Keratinocyte (primary cell): ENCODE measurements around the gene TEX22. TPM values are rescaled to one million over a fixed set of nuclear protein-coding genes. Genes with fewer than 3 reads are reported as not detected.
A peak's percentile ranks its signal among the peaks of the same experiment; 100 is the strongest.

Source experiments
- DNase-seq: peaks from one replicate; pipeline ENCODE4 v3.0.0-alpha.2; 2011; ENCODE audit warnings: low read depth, missing footprints, low spot score
- FAIRE-seq: peaks from 2 replicates; lab custom pipeline; 2011; peaks lifted over from hg19 to GRCh38; lab: Jason Lieb, UNC
- H2AFZ ChIP-seq: 2 replicates; pipeline ENCODE4 v1.6.0; 2012; ENCODE audit warnings: low read length, control low read depth, inconsistent platforms; ENCODE audit not compliant: control insufficient read depth
- H3K27ac ChIP-seq: 2 replicates; pipeline ENCODE4 v1.5.1; 2011; ENCODE audit warnings: low read length; ENCODE audit not compliant: control insufficient read depth, insufficient read depth
- H3K27me3 ChIP-seq: 3 replicates; pipeline ENCODE4 v1.6.0; 2011; ENCODE audit warnings: low read length; ENCODE audit not compliant: control insufficient read depth, insufficient read depth; ENCODE audit errors: extremely low read depth
- H3K36me3 ChIP-seq, 2 experiments: 2 replicates in 1 of 2; 3 replicates in 1 of 2; pipeline ENCODE4 v1.5.1; 2011; ENCODE audit warnings: low read length in 2 of 2, mild to moderate bottlenecking in 1 of 2; ENCODE audit not compliant: control insufficient read depth in 2 of 2, insufficient read depth in 2 of 2; ENCODE audit errors: extremely low read depth in 1 of 2
- H3K4me1 ChIP-seq: 3 replicates; pipeline ENCODE4 v1.5.1; 2011; ENCODE audit warnings: low read length; ENCODE audit not compliant: control insufficient read depth, insufficient read depth; ENCODE audit errors: extremely low read depth
- H3K4me2 ChIP-seq: 3 replicates; pipeline ENCODE4 v1.6.0; 2011; ENCODE audit warnings: low read depth, low read length; ENCODE audit not compliant: control insufficient read depth, insufficient read depth; ENCODE audit errors: extremely low read depth
- H3K4me3 ChIP-seq, 3 experiments: fragments of 200-600 bp in 1 of 3; sonication (generic) in 1 of 3; 2 replicates in 2 of 3; 3 replicates in 1 of 3; pipeline ENCODE4 v1.5.1; 2011 to 2016; ENCODE audit warnings: low read length in 3 of 3, mild to moderate bottlenecking in 3 of 3, control low read depth in 2 of 3, inconsistent platforms in 1 of 3, low read depth in 1 of 3, mixed read lengths in 1 of 3, mixed run types in 1 of 3, moderate library complexity in 1 of 3; ENCODE audit not compliant: control insufficient read depth in 2 of 3, insufficient read depth in 2 of 3; ENCODE audit errors: extremely low read depth in 1 of 3
- H3K79me2 ChIP-seq: 2 replicates; pipeline ENCODE4 v1.6.0; 2012; ENCODE audit warnings: low read length; ENCODE audit not compliant: control insufficient read depth, insufficient read depth
- H3K9ac ChIP-seq: 3 replicates; pipeline ENCODE4 v1.6.0; 2011; ENCODE audit warnings: low read length; ENCODE audit not compliant: control insufficient read depth, insufficient read depth; ENCODE audit errors: extremely low read depth
- H3K9me1 ChIP-seq: 3 replicates; pipeline ENCODE4 v1.6.0; 2011; ENCODE audit warnings: low read length; ENCODE audit not compliant: control insufficient read depth, insufficient read depth; ENCODE audit errors: extremely low read depth
- H3K9me3 ChIP-seq: 2 replicates; pipeline ENCODE4 v1.5.1; 2012; ENCODE audit warnings: low read depth, low read length; ENCODE audit not compliant: control insufficient read depth
- H4K20me1 ChIP-seq: 3 replicates; pipeline ENCODE4 v1.6.0; 2011; ENCODE audit warnings: low read length; ENCODE audit not compliant: control insufficient read depth, insufficient read depth; ENCODE audit errors: extremely low read depth
- EZH2 ChIP-seq: IDR thresholded peaks from one replicate; pipeline ENCODE4 v1.6.1; 2012; ENCODE audit warnings: inconsistent platforms, mild to moderate bottlenecking, low read length, moderate library complexity
- dilution Hi-C: fragments of 300-500 bp; cut with MboI; formaldehyde crosslinking; loops from one replicate; pipeline ENCODE4 v1.7.0; 2020; ENCODE audit warnings: low sequenced_read_pairs; ENCODE audit not compliant: extremely low pct_ligation_motif_present
- polyA plus RNA-seq, 5 experiments: library from polyadenylated mRNA; depleted of rRNA in 3 of 5; stranded (reverse) in 3 of 5; stranded (forward) in 1 of 5; unstranded in 1 of 5; fragments of >200 nt; gene quantifications; 1 replicate in 1 of 5; 2 replicates in 3 of 5; 3 replicates in 1 of 5; pipeline versions ENCODE4 v1.2.1 to v1.2.3, GENCODE V29; 2011 to 2012; ENCODE audit warnings: missing spikeins in 2 of 5, low read depth in 1 of 5, low replicate concordance in 1 of 5
- TF ChIP-seq, protein P1 (sequence below), 3 experiments: IDR thresholded peaks in 1 of 3; conservative IDR thresholded peaks in 1 of 3; optimal IDR thresholded peaks in 1 of 3; 2 replicates in 2 of 3; 3 replicates in 1 of 3; pipeline versions ENCODE3 to v1.5.1; 2011; ENCODE audit warnings: low read length in 3 of 3, mild to moderate bottlenecking in 3 of 3, moderate library complexity in 2 of 3, control low read depth in 1 of 3, inconsistent platforms in 1 of 3; ENCODE audit not compliant: insufficient read depth in 2 of 3; ENCODE audit errors: extremely low read depth in 1 of 3

The TEX22 gene
- polyA plus RNA-seq, 1 donor (not counting 4 experiments of a cell fraction or from before 2014, with no cell fraction given) = 0.03 TPM

- no peaks in the 10 kb centered on the region for H3K27me3 ChIP-seq
- no peaks in the 10 kb centered on the region for H3K9me1 ChIP-seq
Observed at GRCh38 chr14:105399466-105399775, 1.1 kb downstream of the TEX22 start.

DNA sequence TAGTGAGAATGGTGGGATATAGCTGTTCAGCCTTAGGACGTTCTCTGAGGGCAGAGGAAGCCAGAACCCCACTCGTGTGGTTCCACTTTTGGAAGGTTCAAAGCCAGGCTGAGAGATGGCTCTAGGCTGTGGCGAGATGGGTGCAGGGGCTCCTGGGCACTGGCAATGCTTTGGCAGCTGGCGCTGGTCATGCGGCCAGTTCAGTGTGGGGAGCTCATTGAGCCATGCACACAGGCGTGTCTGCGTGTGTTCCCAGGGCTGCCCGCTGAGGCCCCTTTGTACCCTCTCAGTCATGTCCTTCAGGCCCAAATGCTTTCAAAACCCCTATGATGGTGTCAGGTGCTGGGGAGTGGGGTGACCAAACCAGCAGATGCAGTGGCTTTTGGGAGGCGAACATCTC lies 1.7 kb downstream of the TEX22 start:
- Histone ChIP-seq H3K79me2 (peaks cover 5% of the 10 kb centered on the region), H3K4me2 (no peak overlapping the region), H2AFZ (no peak overlapping the region), H3K4me1 (no peaks in the 10 kb centered on the region), H3K27me3 (no peaks in the 10 kb centered on the region), H3K9me3 (no peaks in the 10 kb centered on the region), H3K36me3 (peaks cover 2 to 5% of the 10 kb centered on the region in 2 experiments), H3K9me1 (no peaks in the 10 kb centered on the region), H3K9ac (no peak overlapping the region), H4K20me1 (no peaks in the 10 kb centered on the region), H3K27ac (no peak overlapping the region), H3K4me3 (no peak overlapping the region)
- DNase-seq = no peak
- dilution Hi-C loops = no loop called here
- TF ChIP-seq EZH2 = no peak
- TF ChIP-seq, protein P1, sequence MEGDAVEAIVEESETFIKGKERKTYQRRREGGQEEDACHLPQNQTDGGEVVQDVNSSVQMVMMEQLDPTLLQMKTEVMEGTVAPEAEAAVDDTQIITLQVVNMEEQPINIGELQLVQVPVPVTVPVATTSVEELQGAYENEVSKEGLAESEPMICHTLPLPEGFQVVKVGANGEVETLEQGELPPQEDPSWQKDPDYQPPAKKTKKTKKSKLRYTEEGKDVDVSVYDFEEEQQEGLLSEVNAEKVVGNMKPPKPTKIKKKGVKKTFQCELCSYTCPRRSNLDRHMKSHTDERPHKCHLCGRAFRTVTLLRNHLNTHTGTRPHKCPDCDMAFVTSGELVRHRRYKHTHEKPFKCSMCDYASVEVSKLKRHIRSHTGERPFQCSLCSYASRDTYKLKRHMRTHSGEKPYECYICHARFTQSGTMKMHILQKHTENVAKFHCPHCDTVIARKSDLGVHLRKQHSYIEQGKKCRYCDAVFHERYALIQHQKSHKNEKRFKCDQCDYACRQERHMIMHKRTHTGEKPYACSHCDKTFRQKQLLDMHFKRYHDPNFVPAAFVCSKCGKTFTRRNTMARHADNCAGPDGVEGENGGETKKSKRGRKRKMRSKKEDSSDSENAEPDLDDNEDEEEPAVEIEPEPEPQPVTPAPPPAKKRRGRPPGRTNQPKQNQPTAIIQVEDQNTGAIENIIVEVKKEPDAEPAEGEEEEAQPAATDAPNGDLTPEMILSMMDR (optimal IDR thresholded peaks at IDR 0.05 in 1 of 3, IDR thresholded peaks at IDR 0.05 in 1 of 3, conservative IDR thresholded peaks at IDR 0.05 in 1 of 3; ENCODE audit: extremely low read depth in 1 of 3, insufficient read depth in 2 of 3, low read length in 3 of 3) = no peak
- no peak for FAIRE-seq

More at GRCh38 chr14:105399466-105399775, 1.1 kb downstream of the TEX22 start:
- dilution Hi-C loops = no loop called here
- peaks cover 5% of the 10 kb centered on the region for H3K79me2 ChIP-seq
- H2AFZ ChIP-seq = no peak overlapping the region
- peak overlapping the region; percentile 86 for H3K4me2 ChIP-seq
- DNase-seq (no peak), FAIRE-seq (no peak)
- no peak overlapping the region for H3K9ac ChIP-seq
- peak overlapping the region in 2 of 3 experiments; percentile 73 to 75 for H3K4me3 ChIP-seq
- no peaks in the 10 kb centered on the region for H3K9me3 ChIP-seq
- no peaks in the 10 kb centered on the region for H3K4me1 ChIP-seq
- H3K36me3 ChIP-seq = peaks cover 2 to 5% of the 10 kb centered on the region in 2 experiments
- no peaks in the 10 kb centered on the region for H4K20me1 ChIP-seq
- no peak overlapping the region for H3K27ac ChIP-seq
- TF ChIP-seq, protein P1 (optimal IDR thresholded peaks at IDR 0.05 in 1 of 3, IDR thresholded peaks at IDR 0.05 in 1 of 3, conservative IDR thresholded peaks at IDR 0.05 in 1 of 3; ENCODE audit: extremely low read depth in 1 of 3, insufficient read depth in 2 of 3, low read length in 3 of 3) = no peak
- no peak for TF ChIP-seq EZH2
